Stomach (tissue), 4 donors: ENCODE measurements around the gene ZNF879.

Experiments used
- POLR2A ChIP-seq, 4 donors: fragments of 450-650 bp; IDR thresholded peaks; one replicate each; pipeline ENCODE4 v1.6.1; 2016; ENCODE audit warnings: antibody characterized with exemption in 4 of 4, control low read depth in 2 of 4, mild to moderate bottlenecking in 1 of 4, moderate library complexity in 1 of 4
- TF ChIP-seq, protein P1 (sequence below), 7 experiments: fragments of 450-650 bp in 4 of 7; fragments of 200-600 bp in 3 of 7; sonication (generic) in 3 of 7; IDR thresholded peaks; one replicate each; pipeline ENCODE4 v1.5.1; 2016 to 2019; ENCODE audit warnings: antibody characterized with exemption in 7 of 7, control low read depth in 2 of 7, mild to moderate bottlenecking in 1 of 7

GRCh38 chr5:179023528-179024189, at the start of gene ZNF879:
- TF ChIP-seq, protein P1, sequence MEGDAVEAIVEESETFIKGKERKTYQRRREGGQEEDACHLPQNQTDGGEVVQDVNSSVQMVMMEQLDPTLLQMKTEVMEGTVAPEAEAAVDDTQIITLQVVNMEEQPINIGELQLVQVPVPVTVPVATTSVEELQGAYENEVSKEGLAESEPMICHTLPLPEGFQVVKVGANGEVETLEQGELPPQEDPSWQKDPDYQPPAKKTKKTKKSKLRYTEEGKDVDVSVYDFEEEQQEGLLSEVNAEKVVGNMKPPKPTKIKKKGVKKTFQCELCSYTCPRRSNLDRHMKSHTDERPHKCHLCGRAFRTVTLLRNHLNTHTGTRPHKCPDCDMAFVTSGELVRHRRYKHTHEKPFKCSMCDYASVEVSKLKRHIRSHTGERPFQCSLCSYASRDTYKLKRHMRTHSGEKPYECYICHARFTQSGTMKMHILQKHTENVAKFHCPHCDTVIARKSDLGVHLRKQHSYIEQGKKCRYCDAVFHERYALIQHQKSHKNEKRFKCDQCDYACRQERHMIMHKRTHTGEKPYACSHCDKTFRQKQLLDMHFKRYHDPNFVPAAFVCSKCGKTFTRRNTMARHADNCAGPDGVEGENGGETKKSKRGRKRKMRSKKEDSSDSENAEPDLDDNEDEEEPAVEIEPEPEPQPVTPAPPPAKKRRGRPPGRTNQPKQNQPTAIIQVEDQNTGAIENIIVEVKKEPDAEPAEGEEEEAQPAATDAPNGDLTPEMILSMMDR (IDR thresholded peaks at IDR 0.05), result no peak
- no peak for TF ChIP-seq POLR2A (IDR thresholded peaks at IDR 0.05)
